Myocyte (in vitro differentiated cells): ENCODE results near the gene OMP. TPM values are rescaled to one million over a fixed set of nuclear protein-coding genes. Genes with fewer than 3 reads are reported as not detected.
A peak's percentile ranks its signal among the peaks of the same experiment; 100 is the strongest.

Experiments
- DNase-seq: peaks from one replicate; pipeline ENCODE4 v3.0.0-alpha.2; 2012; ENCODE audit warnings: low read depth
- total RNA-seq: library from RNA; depleted of rRNA; stranded (reverse); fragments of >200 nt; gene quantifications from 2 replicates; pipeline ENCODE4 v1.2.3, GENCODE V29; 2014

Gene OMP
- total RNA-seq, 1 donor from 2014 or later = not detected

GRCh38 chr11:77068457-77069335 lies 33.9 kb upstream of the OMP start:
- DNase-seq = peak; percentile 20

GRCh38 chr11:77069336-77069968 lies 33.2 kb upstream of the OMP start:
- no peak for DNase-seq

- peak; percentile 35 for DNase-seq
Observed at GRCh38 chr11:77069969-77070582, 32.6 kb upstream of the OMP start.

- no peak for DNase-seq
Observed at GRCh38 chr11:77071077-77071476, 31.6 kb upstream of the OMP start.

GRCh38 chr11:77071671-77072605 lies 30.7 kb upstream of the OMP start:
- DNase-seq = no peak

- DNase-seq = no peak
Observed at GRCh38 chr11:77072851-77073327, 29.8 kb upstream of the OMP start.

GRCh38 chr11:77073328-77074001 lies 29.2 kb upstream of the OMP start:
- DNase-seq = peak; percentile 96

GRCh38 chr11:77074205-77074604 lies 28.4 kb upstream of the OMP start:
- DNase-seq = no peak

- DNase-seq = no peak
Observed at GRCh38 chr11:77074626-77075221, 27.9 kb upstream of the OMP start.

- DNase-seq = no peak
Observed at GRCh38 chr11:77075425-77075905, 27.2 kb upstream of the OMP start.

GRCh38 chr11:77079666-77080065 lies 23.0 kb upstream of the OMP start:
- DNase-seq = no peak

GRCh38 chr11:77080643-77081210 lies 21.9 kb upstream of the OMP start:
- no peak for DNase-seq

GRCh38 chr11:77081381-77081851 lies 21.2 kb upstream of the OMP start:
- DNase-seq = no peak

GRCh38 chr11:77081976-77082836 lies 20.4 kb upstream of the OMP start:
- no peak for DNase-seq

- DNase-seq = no peak
Observed at GRCh38 chr11:77082838-77083565, 19.6 kb upstream of the OMP start.

GRCh38 chr11:77083566-77084245 lies 18.9 kb upstream of the OMP start:
- DNase-seq = no peak

- DNase-seq = no peak
Observed at GRCh38 chr11:77084581-77085191, 18.0 kb upstream of the OMP start.
